ENCODE data around the gene RGS6. TPM values are rescaled to one million over a fixed set of nuclear protein-coding genes. Genes with fewer than 3 reads are reported as not detected.

RGS6 gene
- total RNA-seq, result not detected in 2 replicates

DNA sequence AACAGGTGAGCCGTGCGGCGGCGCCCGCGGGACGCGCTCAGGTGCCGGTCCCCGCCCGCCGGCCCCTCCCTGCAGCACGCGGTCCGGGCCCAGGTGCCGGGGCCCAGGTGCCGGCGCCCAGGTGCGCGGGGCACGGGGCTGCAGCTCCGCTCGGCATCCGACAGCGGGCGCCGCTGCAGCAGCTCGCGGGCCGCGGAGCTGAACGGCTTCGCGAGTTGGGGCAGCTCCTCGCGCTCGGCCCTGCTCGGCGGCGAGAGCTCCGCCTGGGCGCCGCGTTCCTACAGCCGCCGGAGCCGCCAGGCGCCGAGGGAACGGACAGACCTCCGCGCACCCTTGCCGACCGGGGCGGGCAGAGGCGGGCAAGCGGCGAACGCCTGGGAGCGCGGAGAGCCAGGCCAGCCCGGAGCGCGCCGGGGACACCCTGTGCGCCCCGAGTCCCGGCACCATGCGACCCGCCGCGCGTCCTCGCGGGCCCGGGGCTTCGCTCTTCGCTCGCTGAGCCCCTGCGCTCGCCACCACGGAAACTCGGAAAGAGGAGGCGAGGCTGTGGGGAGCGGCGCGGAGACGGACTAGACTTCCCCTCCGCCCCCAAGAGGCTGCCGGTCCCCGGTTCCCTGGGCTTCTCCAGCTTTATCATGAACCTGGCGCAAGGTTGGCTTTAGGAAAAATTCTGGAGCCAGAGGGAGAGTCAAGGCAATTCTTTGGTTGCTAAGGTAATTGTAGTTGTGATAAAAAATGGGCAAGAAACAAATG is at the start of gene RGS6:
RGS6 (plus strand) TSS at position 201 of the 753 bp plus-strand sequence.

Small RNA genes within 50 kb of the gene (small RNA-seq; reads per million reads assigned to genes)
- gene MIR7843, result not detected
- gene RF00019, result not detected

Data from hair follicle dermal papilla cell (primary cell).